ENCODE measurements around the gene ACBD6.

DNA sequence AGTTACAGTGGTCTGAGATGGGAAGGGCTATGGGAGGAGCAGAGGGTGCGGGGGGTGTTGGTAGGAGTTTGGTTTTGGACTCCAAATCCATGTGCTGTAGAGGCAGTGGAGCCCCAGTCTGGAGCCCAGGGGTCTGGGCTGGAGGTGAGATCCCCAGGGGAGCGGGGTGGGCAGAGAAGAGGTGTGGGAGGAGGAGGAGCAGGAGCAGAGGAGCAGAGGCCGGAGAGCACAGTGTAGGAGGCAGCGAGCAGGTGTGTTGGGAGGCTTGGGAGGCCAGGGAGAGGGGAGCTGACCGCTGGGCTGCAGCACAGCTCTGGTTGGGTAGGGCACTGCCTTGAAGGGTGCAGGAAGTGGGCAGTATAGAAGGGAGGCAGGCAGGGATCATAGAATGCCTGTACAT, 243.4 kb downstream of the ACBD6 start:
- TF ChIP-seq, protein P1, sequence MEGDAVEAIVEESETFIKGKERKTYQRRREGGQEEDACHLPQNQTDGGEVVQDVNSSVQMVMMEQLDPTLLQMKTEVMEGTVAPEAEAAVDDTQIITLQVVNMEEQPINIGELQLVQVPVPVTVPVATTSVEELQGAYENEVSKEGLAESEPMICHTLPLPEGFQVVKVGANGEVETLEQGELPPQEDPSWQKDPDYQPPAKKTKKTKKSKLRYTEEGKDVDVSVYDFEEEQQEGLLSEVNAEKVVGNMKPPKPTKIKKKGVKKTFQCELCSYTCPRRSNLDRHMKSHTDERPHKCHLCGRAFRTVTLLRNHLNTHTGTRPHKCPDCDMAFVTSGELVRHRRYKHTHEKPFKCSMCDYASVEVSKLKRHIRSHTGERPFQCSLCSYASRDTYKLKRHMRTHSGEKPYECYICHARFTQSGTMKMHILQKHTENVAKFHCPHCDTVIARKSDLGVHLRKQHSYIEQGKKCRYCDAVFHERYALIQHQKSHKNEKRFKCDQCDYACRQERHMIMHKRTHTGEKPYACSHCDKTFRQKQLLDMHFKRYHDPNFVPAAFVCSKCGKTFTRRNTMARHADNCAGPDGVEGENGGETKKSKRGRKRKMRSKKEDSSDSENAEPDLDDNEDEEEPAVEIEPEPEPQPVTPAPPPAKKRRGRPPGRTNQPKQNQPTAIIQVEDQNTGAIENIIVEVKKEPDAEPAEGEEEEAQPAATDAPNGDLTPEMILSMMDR (IDR thresholded peaks at IDR 0.05) = no peak
- no peak for TF ChIP-seq POLR2A (IDR thresholded peaks at IDR 0.05)
- no peak for TF ChIP-seq EP300 (IDR thresholded peaks at IDR 0.05)
